ENCODE results near the gene UBE3D.

The UBE3D gene

GRCh38 chr6:83008626-83009025 lies 57.0 kb downstream of the UBE3D start:
- no peaks in the 10 kb centered on the region for H3K9me3 ChIP-seq (ENCODE audit: control insufficient read depth in 2 of 2, low read length in 2 of 2)
- peaks cover 0 to 2% of the 10 kb centered on the region in 2 donors for H3K36me3 ChIP-seq (ENCODE audit: control insufficient read depth in 2 of 2, insufficient read depth in 2 of 2, low read length in 2 of 2)
- H3K4me1 ChIP-seq (ENCODE audit: control insufficient read depth, insufficient read depth, low read length) = no peaks in the 10 kb centered on the region
- H3K9ac ChIP-seq (ENCODE audit: low read length in 2 of 2) = no peak overlapping the region
- H3K27me3 ChIP-seq (ENCODE audit: control insufficient read depth in 1 of 2, insufficient read depth in 2 of 2, low read length in 2 of 2) = no peaks in the 10 kb centered on the region
- no peak overlapping the region for H3K27ac ChIP-seq (ENCODE audit: low read length)
- no peak overlapping the region for H3K4me3 ChIP-seq (ENCODE audit: low read length in 2 of 2)

GRCh38 chr6:83006270-83006905 lies 59.3 kb downstream of the UBE3D start:
- Histone ChIP-seq H3K36me3 (ENCODE audit: control insufficient read depth in 2 of 2, insufficient read depth in 2 of 2, low read length in 2 of 2) (no peaks in the 10 kb centered on the region), H3K27ac (ENCODE audit: low read length) (no peak overlapping the region), H3K4me3 (ENCODE audit: low read length in 2 of 2) (no peak overlapping the region), H3K4me1 (ENCODE audit: control insufficient read depth, insufficient read depth, low read length) (no peaks in the 10 kb centered on the region), H3K9me3 (ENCODE audit: control insufficient read depth in 2 of 2, low read length in 2 of 2) (no peaks in the 10 kb centered on the region), H3K27me3 (ENCODE audit: control insufficient read depth in 1 of 2, insufficient read depth in 2 of 2, low read length in 2 of 2) (no peaks in the 10 kb centered on the region), H3K9ac (ENCODE audit: low read length in 2 of 2) (no peak overlapping the region)

GRCh38 chr6:82996156-82996555 lies 69.5 kb downstream of the UBE3D start:
- Histone ChIP-seq H3K4me3 (ENCODE audit: low read length in 2 of 2) (no peak overlapping the region), H3K9me3 (ENCODE audit: control insufficient read depth in 2 of 2, low read length in 2 of 2) (no peaks in the 10 kb centered on the region), H3K9ac (ENCODE audit: low read length in 2 of 2) (no peak overlapping the region), H3K27ac (ENCODE audit: low read length) (no peak overlapping the region), H3K36me3 (ENCODE audit: control insufficient read depth in 2 of 2, insufficient read depth in 2 of 2, low read length in 2 of 2) (no peaks in the 10 kb centered on the region), H3K4me1 (ENCODE audit: control insufficient read depth, insufficient read depth, low read length) (no peaks in the 10 kb centered on the region), H3K27me3 (ENCODE audit: control insufficient read depth in 1 of 2, insufficient read depth in 2 of 2, low read length in 2 of 2) (no peaks in the 10 kb centered on the region)

- H3K27me3 ChIP-seq (ENCODE audit: control insufficient read depth in 1 of 2, insufficient read depth in 2 of 2, low read length in 2 of 2) = no peaks in the 10 kb centered on the region
- H3K4me3 ChIP-seq (ENCODE audit: low read length in 2 of 2) = no peak overlapping the region
- H3K4me1 ChIP-seq (ENCODE audit: control insufficient read depth, insufficient read depth, low read length) = no peaks in the 10 kb centered on the region
- H3K9ac ChIP-seq (ENCODE audit: low read length in 2 of 2) = no peak overlapping the region
- no peaks in the 10 kb centered on the region for H3K9me3 ChIP-seq (ENCODE audit: control insufficient read depth in 2 of 2, low read length in 2 of 2)
- H3K36me3 ChIP-seq (ENCODE audit: control insufficient read depth in 2 of 2, insufficient read depth in 2 of 2, low read length in 2 of 2) = no peaks in the 10 kb centered on the region
- H3K27ac ChIP-seq (ENCODE audit: low read length) = no peak overlapping the region
Measured at GRCh38 chr6:82995066-82995465, 70.6 kb downstream of the UBE3D start.

- no peaks in the 10 kb centered on the region for H3K9me3 ChIP-seq (ENCODE audit: control insufficient read depth in 2 of 2, low read length in 2 of 2)
- H3K27ac ChIP-seq (ENCODE audit: low read length) = no peak overlapping the region
- H3K4me1 ChIP-seq (ENCODE audit: control insufficient read depth, insufficient read depth, low read length) = no peaks in the 10 kb centered on the region
- no peaks in the 10 kb centered on the region for H3K27me3 ChIP-seq (ENCODE audit: control insufficient read depth in 1 of 2, insufficient read depth in 2 of 2, low read length in 2 of 2)
- H3K36me3 ChIP-seq (ENCODE audit: control insufficient read depth in 2 of 2, insufficient read depth in 2 of 2, low read length in 2 of 2) = no peaks in the 10 kb centered on the region
- H3K4me3 ChIP-seq (ENCODE audit: low read length in 2 of 2) = no peak overlapping the region
- H3K9ac ChIP-seq (ENCODE audit: low read length in 2 of 2) = no peak overlapping the region
Measured at GRCh38 chr6:82989736-82990290, 75.8 kb downstream of the UBE3D start.

GRCh38 chr6:82988930-82989351 lies 76.7 kb downstream of the UBE3D start:
- Histone ChIP-seq H3K4me3 (ENCODE audit: low read length in 2 of 2) (no peak overlapping the region), H3K27ac (ENCODE audit: low read length) (no peak overlapping the region), H3K9me3 (ENCODE audit: control insufficient read depth in 2 of 2, low read length in 2 of 2) (no peaks in the 10 kb centered on the region), H3K27me3 (ENCODE audit: control insufficient read depth in 1 of 2, insufficient read depth in 2 of 2, low read length in 2 of 2) (no peaks in the 10 kb centered on the region), H3K9ac (ENCODE audit: low read length in 2 of 2) (no peak overlapping the region), H3K4me1 (ENCODE audit: control insufficient read depth, insufficient read depth, low read length) (no peaks in the 10 kb centered on the region), H3K36me3 (ENCODE audit: control insufficient read depth in 2 of 2, insufficient read depth in 2 of 2, low read length in 2 of 2) (no peaks in the 10 kb centered on the region)

- H3K4me1 ChIP-seq (ENCODE audit: control insufficient read depth, insufficient read depth, low read length) = no peaks in the 10 kb centered on the region
Measured at GRCh38 chr6:82987951-82988350, 77.7 kb downstream of the UBE3D start.

GRCh38 chr6:82987416-82987815 lies 78.2 kb downstream of the UBE3D start:
- no peaks in the 10 kb centered on the region for H3K36me3 ChIP-seq (ENCODE audit: control insufficient read depth in 2 of 2, insufficient read depth in 2 of 2, low read length in 2 of 2)
- H3K27ac ChIP-seq (ENCODE audit: low read length) = no peak overlapping the region
- H3K4me3 ChIP-seq (ENCODE audit: low read length in 2 of 2) = no peak overlapping the region
- no peaks in the 10 kb centered on the region for H3K27me3 ChIP-seq (ENCODE audit: control insufficient read depth in 1 of 2, insufficient read depth in 2 of 2, low read length in 2 of 2)
- H3K4me1 ChIP-seq (ENCODE audit: control insufficient read depth, insufficient read depth, low read length) = no peaks in the 10 kb centered on the region
- no peaks in the 10 kb centered on the region for H3K9me3 ChIP-seq (ENCODE audit: control insufficient read depth in 2 of 2, low read length in 2 of 2)
- H3K9ac ChIP-seq (ENCODE audit: low read length in 2 of 2) = no peak overlapping the region

More at GRCh38 chr6:82987951-82988350, 77.7 kb downstream of the UBE3D start:
- no peaks in the 10 kb centered on the region for H3K36me3 ChIP-seq (ENCODE audit: control insufficient read depth in 2 of 2, insufficient read depth in 2 of 2, low read length in 2 of 2)
- no peak overlapping the region for H3K27ac ChIP-seq (ENCODE audit: low read length)
- H3K27me3 ChIP-seq (ENCODE audit: control insufficient read depth in 1 of 2, insufficient read depth in 2 of 2, low read length in 2 of 2) = no peaks in the 10 kb centered on the region
- H3K9ac ChIP-seq (ENCODE audit: low read length in 2 of 2) = no peak overlapping the region
- H3K9me3 ChIP-seq (ENCODE audit: control insufficient read depth in 2 of 2, low read length in 2 of 2) = no peaks in the 10 kb centered on the region
- H3K4me3 ChIP-seq (ENCODE audit: low read length in 2 of 2) = no peak overlapping the region

GRCh38 chr6:82984720-82985119 lies 80.9 kb downstream of the UBE3D start:
- H3K36me3 ChIP-seq (ENCODE audit: control insufficient read depth in 2 of 2, insufficient read depth in 2 of 2, low read length in 2 of 2) = no peaks in the 10 kb centered on the region
- no peak overlapping the region for H3K4me3 ChIP-seq (ENCODE audit: low read length in 2 of 2)
- no peaks in the 10 kb centered on the region for H3K4me1 ChIP-seq (ENCODE audit: control insufficient read depth, insufficient read depth, low read length)
- no peaks in the 10 kb centered on the region for H3K27me3 ChIP-seq (ENCODE audit: control insufficient read depth in 1 of 2, insufficient read depth in 2 of 2, low read length in 2 of 2)
- no peak overlapping the region for H3K9ac ChIP-seq (ENCODE audit: low read length in 2 of 2)
- H3K9me3 ChIP-seq (ENCODE audit: control insufficient read depth in 2 of 2, low read length in 2 of 2) = no peaks in the 10 kb centered on the region
- no peak overlapping the region for H3K27ac ChIP-seq (ENCODE audit: low read length)

- H3K4me1 ChIP-seq (ENCODE audit: control insufficient read depth, insufficient read depth, low read length) = no peaks in the 10 kb centered on the region
- no peaks in the 10 kb centered on the region for H3K9me3 ChIP-seq (ENCODE audit: control insufficient read depth in 2 of 2, low read length in 2 of 2)
- no peaks in the 10 kb centered on the region for H3K27me3 ChIP-seq (ENCODE audit: control insufficient read depth in 1 of 2, insufficient read depth in 2 of 2, low read length in 2 of 2)
- no peaks in the 10 kb centered on the region for H3K36me3 ChIP-seq (ENCODE audit: control insufficient read depth in 2 of 2, insufficient read depth in 2 of 2, low read length in 2 of 2)
- H3K9ac ChIP-seq (ENCODE audit: low read length in 2 of 2) = no peak overlapping the region
- no peak overlapping the region for H3K27ac ChIP-seq (ENCODE audit: low read length)
- no peak overlapping the region for H3K4me3 ChIP-seq (ENCODE audit: low read length in 2 of 2)
Measured at GRCh38 chr6:82980086-82980485, 85.6 kb downstream of the UBE3D start.

GRCh38 chr6:82979657-82980056 lies 86.0 kb downstream of the UBE3D start:
- H3K27me3 ChIP-seq (ENCODE audit: control insufficient read depth in 1 of 2, insufficient read depth in 2 of 2, low read length in 2 of 2) = no peaks in the 10 kb centered on the region
- no peak overlapping the region for H3K27ac ChIP-seq (ENCODE audit: low read length)
- no peaks in the 10 kb centered on the region for H3K4me1 ChIP-seq (ENCODE audit: control insufficient read depth, insufficient read depth, low read length)
- H3K4me3 ChIP-seq (ENCODE audit: low read length in 2 of 2) = no peak overlapping the region
- H3K9ac ChIP-seq (ENCODE audit: low read length in 2 of 2) = no peak overlapping the region
- no peaks in the 10 kb centered on the region for H3K36me3 ChIP-seq (ENCODE audit: control insufficient read depth in 2 of 2, insufficient read depth in 2 of 2, low read length in 2 of 2)
- H3K9me3 ChIP-seq (ENCODE audit: control insufficient read depth in 2 of 2, low read length in 2 of 2) = no peaks in the 10 kb centered on the region

Data from stomach smooth muscle (tissue), 2 donors.